OCI-LY1 (cell line): ENCODE results near the gene CEP250.

Source experiments
- EZH2 ChIP-seq: fragments of 200-600 bp; sonication (generic), shearing (Covaris generic); IDR thresholded peaks from 2 replicates; pipeline ENCODE4 v1.8.0; 2017; ENCODE audit warnings: borderline replicate concordance, mixed run types, mild to moderate bottlenecking, antibody characterized with exemption, low read length, moderate library complexity, mixed read lengths
- TF ChIP-seq, protein P1 (sequence below): fragments of 200-600 bp; sonication (generic), shearing (Covaris generic); IDR thresholded peaks from 2 replicates; pipeline ENCODE4 v1.5.1; 2017; ENCODE audit warnings: mild to moderate bottlenecking, antibody characterized with exemption, low read length, moderate library complexity, mixed read lengths

GRCh38 chr20:35541118-35541782, 85.9 kb downstream of the CEP250 start:
- TF ChIP-seq, protein P1, sequence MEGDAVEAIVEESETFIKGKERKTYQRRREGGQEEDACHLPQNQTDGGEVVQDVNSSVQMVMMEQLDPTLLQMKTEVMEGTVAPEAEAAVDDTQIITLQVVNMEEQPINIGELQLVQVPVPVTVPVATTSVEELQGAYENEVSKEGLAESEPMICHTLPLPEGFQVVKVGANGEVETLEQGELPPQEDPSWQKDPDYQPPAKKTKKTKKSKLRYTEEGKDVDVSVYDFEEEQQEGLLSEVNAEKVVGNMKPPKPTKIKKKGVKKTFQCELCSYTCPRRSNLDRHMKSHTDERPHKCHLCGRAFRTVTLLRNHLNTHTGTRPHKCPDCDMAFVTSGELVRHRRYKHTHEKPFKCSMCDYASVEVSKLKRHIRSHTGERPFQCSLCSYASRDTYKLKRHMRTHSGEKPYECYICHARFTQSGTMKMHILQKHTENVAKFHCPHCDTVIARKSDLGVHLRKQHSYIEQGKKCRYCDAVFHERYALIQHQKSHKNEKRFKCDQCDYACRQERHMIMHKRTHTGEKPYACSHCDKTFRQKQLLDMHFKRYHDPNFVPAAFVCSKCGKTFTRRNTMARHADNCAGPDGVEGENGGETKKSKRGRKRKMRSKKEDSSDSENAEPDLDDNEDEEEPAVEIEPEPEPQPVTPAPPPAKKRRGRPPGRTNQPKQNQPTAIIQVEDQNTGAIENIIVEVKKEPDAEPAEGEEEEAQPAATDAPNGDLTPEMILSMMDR = no peak
- no peak for TF ChIP-seq EZH2
